ENCODE measurements around the gene SOAT2. TPM values are rescaled to one million over a fixed set of nuclear protein-coding genes. Genes with fewer than 3 reads are reported as not detected.
"Not testable (repeated sequence)": the region's sequence is repeated elsewhere in the genome, so short reads cannot be mapped to it uniquely, and the experiment has no call there.

SOAT2 gene
- total RNA-seq, 2 donors from 2014 or later: not detected

DNA sequence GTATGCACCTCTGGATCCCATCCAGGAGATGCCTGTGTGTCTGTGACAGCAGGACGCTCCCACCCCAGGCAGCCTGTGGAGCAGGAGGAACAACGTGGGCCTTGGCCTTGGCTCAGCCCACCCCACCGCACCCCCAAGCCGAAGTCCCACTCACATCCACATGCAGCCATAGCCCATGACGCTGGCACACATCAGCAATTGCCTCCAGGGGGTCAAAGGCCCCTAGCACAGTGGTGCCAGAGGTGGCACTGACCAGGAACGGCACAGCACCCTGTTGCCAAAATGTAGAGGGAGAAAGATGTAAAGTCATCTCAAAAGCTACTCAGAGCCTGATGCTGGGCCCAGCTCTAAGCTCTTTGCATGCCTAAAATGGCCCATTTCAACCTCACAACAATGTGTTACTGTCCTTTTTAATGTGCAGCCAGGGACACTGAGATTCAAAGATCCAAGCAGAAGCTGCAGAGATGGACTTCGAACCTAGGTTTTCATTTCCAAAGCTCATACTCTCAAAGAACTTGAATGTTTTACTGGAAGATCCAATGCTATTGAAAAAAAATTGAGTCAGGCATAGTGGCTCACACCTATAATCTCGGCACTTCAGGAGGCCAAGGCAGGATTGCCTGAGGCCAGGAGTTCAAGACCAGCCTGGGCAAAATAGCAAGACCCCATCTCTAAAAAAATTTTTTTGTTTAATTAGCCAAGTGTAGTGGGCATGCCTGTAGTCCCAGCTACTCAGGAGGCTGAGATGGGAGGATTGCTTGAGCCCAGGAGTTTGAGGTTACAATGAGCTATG lies 58.0 kb downstream of the SOAT2 start:
- ATAC-seq (no peak), DNase-seq (no peak)
- intact Hi-C loops (cut with DNase I, micrococcal nuclease): no loop called here

DNA sequence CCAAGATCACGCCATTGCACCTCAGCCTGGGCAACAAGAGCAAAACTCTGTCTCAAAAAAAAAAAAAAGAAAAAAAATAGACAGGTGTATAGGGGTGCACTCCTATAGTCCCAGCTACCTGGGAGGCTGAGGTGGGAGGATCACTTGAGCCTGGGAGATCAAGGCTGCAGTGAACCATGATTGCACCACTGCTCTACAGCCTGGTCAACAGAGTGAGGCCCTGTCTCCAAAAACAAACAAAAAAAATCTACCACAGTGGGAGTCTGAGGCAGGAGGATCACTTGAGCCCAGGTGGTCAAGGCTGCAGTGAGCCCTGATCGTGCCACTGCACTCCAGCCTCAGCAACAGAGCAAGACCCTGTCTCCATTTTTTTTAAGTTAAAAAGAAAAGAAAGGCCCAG lies 59.7 kb downstream of the SOAT2 start:
- DNase-seq; ATAC-seq; intact Hi-C loops (cut with DNase I, micrococcal nuclease): not testable (repeated sequence)

DNA sequence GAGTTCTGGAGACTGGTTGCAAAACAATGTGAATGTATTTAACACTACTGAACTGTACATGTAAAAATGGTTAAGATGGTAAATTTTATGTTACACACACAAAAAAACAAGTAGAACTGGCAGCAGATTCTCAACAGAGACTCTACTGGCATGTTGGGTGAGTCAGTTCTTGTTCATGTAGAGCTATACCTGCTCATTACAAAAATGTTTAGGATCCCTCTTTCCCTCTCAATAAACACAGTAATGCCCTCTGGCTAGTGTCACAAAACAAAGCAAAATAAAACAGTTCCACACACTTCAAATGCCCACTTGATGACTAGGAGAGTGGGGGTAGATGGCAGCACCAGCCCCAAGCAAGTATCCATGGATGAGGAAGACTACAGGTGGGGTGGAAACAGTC lies 63.6 kb downstream of the SOAT2 start:
- ATAC-seq (no peak), DNase-seq (no peak)
- intact Hi-C loops (cut with DNase I, micrococcal nuclease): no loop called here

DNA sequence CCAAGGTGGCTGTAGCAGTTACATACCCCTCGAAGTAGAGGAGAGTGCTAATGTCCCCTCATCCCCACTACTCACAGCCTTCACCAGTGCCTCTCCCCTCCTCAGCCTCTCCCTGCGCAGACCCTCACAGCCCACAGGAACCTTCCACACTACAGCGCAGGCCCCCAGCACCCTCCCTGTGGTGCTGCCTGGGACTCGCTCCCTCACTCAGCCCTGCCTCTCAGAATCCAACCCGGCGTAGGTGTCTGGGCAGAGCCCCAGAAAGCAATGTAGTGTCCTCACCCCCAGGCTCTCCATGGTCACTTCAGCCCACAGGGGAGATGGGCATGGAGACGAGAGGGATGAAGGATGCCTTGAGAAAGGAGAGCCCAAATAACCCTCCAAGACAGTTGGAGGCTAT lies 66.4 kb downstream of the SOAT2 start:
- intact Hi-C loops (cut with DNase I, micrococcal nuclease): no loop called here
- no peak for ATAC-seq
- no peak for DNase-seq

- no peak for DNase-seq
- ATAC-seq: no peak
Observed at GRCh38 chr12:53170215-53170614, 66.9 kb downstream of the SOAT2 start.

GRCh38 chr12:53170876-53171724 lies 67.8 kb downstream of the SOAT2 start:
- no peak for DNase-seq
- no peak for ATAC-seq
- intact Hi-C loops (cut with DNase I, micrococcal nuclease): no loop called here

More at GRCh38 chr12:53170215-53170614, 66.9 kb downstream of the SOAT2 start:
- intact Hi-C loops (cut with DNase I, micrococcal nuclease): no loop called here

DNA sequence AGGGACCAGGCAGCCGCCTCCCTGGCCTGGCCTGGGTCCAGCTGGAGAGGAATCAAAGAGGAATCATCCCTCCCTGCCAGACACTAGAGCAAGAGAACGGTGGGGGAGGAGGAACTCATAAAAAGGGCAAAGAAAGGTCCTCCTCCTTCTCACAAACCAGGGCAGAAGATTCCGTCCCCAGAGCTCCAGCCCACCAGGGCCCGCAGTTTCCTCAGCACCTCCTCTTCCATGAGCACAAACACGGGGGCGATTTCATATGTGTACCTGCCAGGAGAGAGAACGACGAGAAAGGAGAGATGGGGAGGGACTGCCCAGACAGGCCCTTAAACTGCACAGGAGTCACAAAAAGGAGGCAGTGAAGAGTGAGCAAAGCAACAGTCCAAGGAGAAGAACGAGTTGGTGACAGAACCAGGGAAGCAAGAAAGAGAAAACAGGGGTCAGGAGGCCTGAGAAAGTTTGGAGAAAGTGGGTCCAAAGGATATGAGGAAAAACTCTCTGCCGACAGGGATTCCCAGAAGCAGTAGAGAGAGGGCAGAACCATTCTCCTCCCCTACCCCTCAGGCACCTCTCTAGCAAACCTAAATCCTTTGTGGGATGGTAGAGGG lies 68.5 kb downstream of the SOAT2 start:
- ATAC-seq (peak; percentile 28), DNase-seq (no peak)
- intact Hi-C loops (cut with DNase I, micrococcal nuclease): no loop called here

GRCh38 chr12:53172352-53172751 lies 69.1 kb downstream of the SOAT2 start:
- intact Hi-C loops (cut with DNase I, micrococcal nuclease): no loop called here
- no peak for DNase-seq
- no peak for ATAC-seq

DNA sequence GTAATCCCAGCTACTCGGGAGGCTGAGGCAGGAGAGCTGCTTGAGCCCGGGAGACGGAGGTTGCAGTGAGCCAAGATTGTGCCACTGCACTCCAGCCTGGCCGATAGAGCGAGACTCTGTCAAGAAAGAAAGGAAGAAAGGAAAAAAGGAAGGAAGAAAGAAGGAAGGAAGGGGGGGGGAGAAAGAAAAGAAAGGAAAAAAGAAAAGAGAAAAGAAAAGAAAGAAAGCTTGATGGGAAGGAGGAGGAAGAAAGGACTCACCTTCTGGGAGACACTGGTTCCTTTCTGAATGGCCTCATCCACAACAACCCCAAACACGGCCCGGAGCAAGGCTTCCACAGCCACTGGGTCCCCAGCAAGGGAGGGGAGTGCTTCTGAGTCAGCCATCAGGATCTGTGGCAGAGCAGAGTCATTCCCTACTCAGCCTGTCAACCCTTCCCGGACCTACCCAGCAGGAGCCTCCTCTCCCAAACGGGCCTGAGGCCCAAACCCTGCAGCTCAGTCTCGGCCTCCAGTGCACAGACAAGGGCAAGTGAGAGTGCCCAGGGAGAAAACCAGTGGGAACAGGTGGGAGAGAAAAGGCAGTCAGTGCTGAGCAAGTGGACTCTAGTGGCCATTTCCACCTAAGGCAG lies 69.9 kb downstream of the SOAT2 start:
- no peak for ATAC-seq
- intact Hi-C loops (cut with DNase I, micrococcal nuclease): no loop called here

More for the DNA sequence above, 69.9 kb downstream of the SOAT2 start:
- DNase-seq: no peak

Small RNA genes lying within 50 kb of the gene (microRNA-seq; reads per million reads assigned to microRNA genes)
- gene MIR6757: 0 reads per million in 2 donors

Other genes with a start within 250 kb of the SOAT2 start
- gene KRT8, start 198.4 kb upstream of the SOAT2 start, total RNA-seq: 1,000 to 10,000 TPM; 4,047 to 4,291 TPM
- 100 to 1,000 TPM; 815 to 912 TPM for gene KRT18, start 154.4 kb upstream of the SOAT2 start, total RNA-seq
- gene EIF4B, start 97.0 kb upstream of the SOAT2 start, total RNA-seq: 100 to 1,000 TPM; 355 to 389 TPM
- 10 to 100 TPM; 31.4 to 35.6 TPM for gene TNS2, start 53.4 kb upstream of the SOAT2 start, total RNA-seq
- 10 to 100 TPM; 30.7 to 34.9 TPM for gene SPRYD3, start 24.1 kb upstream of the SOAT2 start, total RNA-seq
- 10 to 100 TPM; 16.9 to 24.5 TPM for gene IGFBP6, start 5.8 kb upstream of the SOAT2 start, total RNA-seq
- gene ZNF740, start 77.2 kb downstream of the SOAT2 start, total RNA-seq: 10 to 100 TPM; 28.7 to 32.7 TPM
- gene CSAD, start 77.4 kb downstream of the SOAT2 start, total RNA-seq: 10 to 100 TPM; 22.8 to 28.7 TPM
- 1 to 10 TPM; 4.6 to 9.1 TPM for gene ITGB7, start 103.8 kb downstream of the SOAT2 start, total RNA-seq
- gene RARG, start 128.7 kb downstream of the SOAT2 start, total RNA-seq: 10 to 100 TPM; 10.2 to 12.3 TPM
- 1 to 10 TPM; 3.3 to 9.6 TPM for gene ESPL1, start 164.8 kb downstream of the SOAT2 start, total RNA-seq
- 100 to 1,000 TPM; 268 to 291 TPM for gene PFDN5, start 192.1 kb downstream of the SOAT2 start, total RNA-seq
- gene MYG1, start 196.2 kb downstream of the SOAT2 start, total RNA-seq: 10 to 100 TPM; 37.9 to 39.2 TPM
- gene AAAS, start 218.1 kb downstream of the SOAT2 start, total RNA-seq: 10 to 100 TPM; 34.6 to 39.0 TPM
- not detected for gene SP7, start 232.9 kb downstream of the SOAT2 start, total RNA-seq